Activated T-helper 9 cell treated with anti-CD3 and anti-CD28 coated beads, Interleukin-2, amount 50 U/mL, for 16 hours (primary cell): ENCODE measurements around the gene NAT9.
A peak's percentile ranks its signal among the peaks of the same experiment; 100 is the strongest.

Source experiments
- DNase-seq: peaks from one replicate; pipeline ENCODE4 v3.0.0-alpha.2; 2020; ENCODE audit warnings: low read depth

Gene NAT9, protein sequence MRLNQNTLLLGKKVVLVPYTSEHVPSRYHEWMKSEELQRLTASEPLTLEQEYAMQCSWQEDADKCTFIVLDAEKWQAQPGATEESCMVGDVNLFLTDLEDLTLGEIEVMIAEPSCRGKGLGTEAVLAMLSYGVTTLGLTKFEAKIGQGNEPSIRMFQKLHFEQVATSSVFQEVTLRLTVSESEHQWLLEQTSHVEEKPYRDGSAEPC

DNA sequence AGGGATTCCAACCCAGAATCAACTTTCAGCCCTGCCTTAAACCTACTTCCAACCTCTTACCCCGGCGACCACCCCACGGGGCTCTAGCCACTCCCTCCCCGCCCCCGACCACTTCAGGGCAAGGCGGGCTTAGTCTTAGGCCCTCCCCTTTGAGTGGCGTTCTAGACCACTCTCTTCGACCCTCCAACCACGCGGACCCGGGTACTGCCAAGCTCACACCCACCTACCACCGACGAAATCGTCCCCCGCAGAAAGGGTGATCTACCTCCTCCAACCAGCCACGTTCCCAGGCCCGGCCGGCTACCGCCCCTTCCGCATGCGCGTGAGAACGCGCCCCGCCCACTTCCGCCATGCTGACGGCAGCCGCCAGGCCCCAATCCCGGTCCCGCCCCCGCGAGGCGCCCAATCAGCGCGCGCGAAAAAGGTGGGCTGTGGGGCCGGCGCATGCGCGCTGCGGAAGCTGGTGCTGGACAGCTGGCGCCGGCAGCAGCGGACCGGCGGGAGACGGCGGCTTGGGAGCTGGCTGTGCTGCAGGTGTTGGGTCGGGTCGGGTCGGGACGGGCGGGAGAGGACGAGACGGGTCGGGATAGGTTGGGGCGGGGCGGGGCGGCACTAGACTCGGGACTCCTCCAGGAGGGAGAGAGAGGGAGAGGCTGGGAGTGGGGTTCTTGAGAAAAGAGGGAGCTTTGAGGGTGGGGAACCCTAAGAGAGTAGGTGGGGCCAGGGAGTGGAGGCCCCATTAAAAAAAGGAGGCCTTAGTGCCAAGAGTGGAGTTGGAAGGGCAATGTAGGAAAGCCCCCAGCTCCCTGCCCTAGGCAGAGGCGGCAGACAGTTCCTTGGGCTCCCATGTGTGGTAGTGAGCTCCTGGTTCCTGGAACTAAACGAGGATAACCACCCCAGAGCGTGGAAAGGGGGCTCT is at the start of gene NAT9:
TSS of gene NAT9 (minus strand) at position 302 of the 919 bp plus-strand sequence. CDS start 647 bp downstream, outside the sequence.
- DNase-seq: peak; percentile 99

DNA sequence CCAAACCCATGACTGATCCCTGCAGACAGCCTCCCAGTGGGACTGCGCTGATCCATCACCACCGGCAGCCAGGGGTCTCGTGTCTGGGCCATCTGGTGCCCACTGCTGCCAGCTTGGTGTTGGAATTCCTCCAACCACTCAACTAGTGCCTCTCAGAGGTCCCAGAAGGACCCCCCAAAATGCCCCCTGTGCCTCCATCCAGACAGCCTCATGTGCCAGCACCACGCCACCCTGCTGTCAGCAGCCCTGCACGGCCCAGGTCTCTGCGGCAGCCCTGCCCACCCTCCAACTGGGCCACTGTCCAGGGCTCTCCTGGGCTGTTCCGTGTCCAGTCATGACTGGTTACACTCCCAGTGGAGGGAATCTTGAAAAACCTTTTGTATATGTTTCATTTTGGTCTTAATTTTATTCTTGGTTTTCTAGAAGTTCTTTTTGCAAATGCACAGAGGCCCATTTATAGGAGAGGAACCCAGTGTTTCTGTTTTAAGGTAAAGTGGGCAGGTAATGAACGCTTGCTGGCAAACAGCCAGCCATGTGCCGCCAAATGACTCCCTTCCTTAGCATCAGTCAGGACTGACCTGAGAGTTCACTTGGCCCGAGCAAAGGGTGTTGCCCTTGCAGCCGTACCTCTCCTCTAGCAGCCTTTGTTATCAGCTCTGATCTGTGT is 48.9 kb upstream of the NAT9 start:
- no peak for DNase-seq

DNA sequence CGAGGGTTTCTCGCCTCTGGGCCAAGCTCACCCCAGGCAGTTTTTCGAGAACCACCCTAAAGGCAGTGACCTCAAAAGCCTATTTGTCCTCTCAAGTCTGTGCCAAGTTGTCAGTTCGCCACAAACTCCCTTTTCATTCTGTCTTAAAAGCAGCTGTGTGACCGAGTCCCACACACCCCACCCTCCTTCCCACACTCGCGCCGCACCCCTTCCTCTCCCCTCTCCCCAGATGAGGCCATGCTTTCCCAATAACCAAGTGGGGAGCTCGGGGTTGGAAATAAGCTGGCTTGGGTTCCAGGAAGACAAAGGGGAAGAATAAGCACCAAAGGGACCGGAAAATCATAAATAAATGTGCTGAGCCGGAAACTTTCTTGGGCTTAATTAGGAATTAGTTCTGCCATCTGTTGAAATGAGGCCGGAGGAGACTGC is 46.8 kb upstream of the NAT9 start:
- DNase-seq: no peak

DNA sequence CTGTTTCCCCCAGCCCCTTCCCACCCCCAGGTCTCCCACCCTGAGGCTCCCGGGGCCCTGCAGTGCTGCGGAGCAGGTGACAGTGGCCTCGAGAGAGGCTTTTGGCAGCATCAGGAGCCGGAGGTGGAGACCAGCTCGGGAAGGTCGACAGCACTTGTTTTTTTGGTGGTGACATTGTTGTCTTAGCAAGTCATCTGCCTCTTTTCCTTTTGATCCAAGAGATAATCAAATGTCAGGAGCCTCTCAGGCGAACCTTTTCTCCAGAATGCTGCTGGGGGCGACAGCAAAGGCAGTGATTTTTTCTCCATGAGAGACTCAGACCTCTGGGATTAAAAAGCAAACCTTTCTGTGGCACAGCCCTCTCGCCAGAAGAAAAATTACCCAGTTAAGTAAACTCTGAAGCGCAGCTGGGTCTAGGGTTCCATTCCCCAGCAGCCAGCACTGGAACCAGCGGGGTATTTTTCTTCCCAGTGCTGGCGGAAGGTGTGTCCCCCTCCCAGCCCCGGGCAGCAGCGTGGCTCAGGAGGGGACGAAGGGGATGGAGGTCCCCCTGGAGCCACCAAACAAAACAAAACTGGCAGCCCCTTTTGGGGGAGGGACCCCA is 46.3 kb upstream of the NAT9 start:
- no peak for DNase-seq

DNA sequence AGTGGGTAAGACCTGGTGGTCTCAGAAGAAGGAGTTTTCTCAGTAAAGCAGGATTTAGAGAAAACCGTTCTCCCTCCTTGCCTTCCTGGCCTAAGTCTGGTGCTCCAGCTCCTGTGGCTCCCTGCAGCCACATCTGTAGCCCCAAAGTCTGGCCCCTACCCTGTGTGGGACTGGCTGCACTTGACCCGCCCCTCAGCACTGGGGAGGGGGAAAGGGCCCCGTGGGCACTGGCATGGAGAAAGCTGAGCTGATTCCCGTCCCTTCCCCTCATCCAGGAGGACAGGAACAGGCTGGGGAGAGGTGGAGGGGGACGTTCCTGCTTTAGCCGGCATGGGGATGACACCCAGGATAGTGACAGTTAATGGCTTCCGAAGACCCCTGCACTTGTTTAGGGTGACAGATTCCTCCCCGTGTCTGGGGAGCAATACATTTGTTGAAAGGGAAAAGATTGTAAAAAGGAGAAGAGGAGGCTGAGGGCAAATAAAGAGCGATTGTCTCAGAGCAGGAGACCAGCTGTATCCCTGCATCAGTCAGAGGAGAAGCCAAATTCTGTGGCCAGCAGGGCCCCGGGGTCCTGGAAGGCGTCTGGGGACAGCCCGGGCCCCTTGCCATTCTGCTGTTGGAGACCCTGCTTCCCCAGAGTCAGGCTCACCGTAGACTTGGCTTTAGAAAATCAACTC is 45.6 kb upstream of the NAT9 start:
- no peak for DNase-seq

DNA sequence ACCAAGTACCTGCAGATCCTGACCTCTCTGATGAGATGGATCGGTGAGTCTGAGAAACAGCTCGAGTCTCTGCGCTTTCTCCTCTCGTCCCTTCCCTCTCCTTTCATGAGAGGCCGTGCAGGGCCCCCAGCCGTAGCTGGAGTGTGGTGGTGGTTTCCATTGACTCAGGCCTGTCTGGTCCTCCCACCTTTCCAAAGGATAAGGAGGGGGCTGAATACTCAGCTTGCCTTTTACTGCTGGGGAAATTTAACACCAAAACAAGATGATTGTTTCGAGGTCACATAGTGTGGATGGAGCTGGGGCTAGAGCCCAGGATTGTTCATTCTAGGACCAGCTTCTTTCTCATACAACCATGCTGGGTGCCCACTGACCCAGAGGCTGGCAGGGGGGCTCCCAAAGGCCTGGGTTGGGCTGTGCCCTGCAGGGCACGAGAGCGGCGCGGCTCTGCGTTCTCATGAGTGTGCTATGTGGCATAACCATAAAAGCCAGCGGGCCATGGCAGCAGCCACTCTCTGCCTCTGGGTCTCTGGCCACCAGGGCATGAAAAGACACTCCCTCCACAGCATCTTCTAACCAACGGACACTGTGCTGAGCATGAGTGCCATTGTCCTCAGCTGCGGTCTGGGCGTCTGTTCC is 43.8 kb upstream of the NAT9 start:
- no peak for DNase-seq

DNA sequence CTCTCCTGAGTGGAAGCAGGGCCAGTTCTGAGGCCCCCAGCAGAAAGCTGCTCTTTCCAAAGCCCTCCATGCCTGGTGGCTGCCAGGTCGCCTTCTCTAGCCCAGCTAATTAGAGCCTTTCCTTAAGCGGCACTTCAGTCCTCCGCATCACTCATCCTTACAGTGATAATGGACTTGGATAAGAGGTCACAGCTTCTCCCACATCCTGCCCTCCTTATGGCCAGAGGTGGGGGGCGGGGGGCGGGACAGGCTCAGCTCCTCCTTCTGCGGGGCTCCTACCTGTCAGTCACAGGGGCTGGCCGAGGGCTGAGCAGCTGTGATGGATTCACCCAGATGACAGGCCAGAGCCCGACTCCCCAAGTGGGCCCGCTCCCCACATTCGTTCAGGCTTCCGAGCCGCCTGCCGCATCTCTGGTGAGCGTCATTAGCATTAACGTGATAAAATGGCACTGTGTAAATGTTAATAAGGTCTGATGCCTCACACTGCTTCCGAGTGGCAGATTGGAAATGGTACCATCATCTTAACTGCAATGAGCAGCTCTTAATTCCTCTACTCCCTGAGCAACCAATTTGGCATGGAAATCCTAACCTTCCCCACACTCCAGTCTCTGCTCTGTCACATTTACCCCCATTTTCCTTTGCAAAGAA is 42.3 kb upstream of the NAT9 start:
- DNase-seq: no peak

DNA sequence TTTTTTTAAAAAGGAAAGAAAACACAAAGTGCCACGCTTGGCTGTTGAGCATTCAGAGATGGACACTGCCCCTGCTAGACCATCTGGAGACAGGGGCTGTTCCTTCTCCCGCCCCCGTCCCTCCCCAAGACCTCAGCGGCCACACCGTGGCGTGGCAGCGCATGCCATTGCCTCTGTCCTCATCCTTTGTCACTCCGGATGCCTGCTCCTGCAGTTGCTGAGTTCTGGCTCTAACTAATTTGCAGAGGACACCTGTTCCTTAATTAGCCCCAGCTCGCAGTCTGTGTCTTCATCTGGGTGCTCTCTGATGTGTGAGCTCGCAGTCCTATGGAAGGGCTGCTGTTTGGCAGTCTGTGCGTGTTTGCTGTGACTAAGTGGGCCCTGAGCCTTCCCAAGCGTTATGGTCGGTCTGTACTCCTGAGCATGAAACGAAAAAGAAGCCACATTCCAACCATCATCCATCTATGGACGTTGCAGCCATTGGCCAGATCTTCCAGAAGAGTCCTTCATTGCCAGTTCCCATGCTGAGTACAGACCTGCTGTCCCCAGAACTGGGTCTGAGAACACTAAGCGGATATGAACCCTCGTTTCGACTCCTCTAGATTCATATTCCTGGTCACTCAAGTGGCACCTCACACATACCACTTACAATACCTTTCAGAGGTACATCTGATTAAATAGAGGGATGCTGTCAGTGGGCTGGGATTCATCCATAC is 40.9 kb upstream of the NAT9 start:
- no peak for DNase-seq

DNA sequence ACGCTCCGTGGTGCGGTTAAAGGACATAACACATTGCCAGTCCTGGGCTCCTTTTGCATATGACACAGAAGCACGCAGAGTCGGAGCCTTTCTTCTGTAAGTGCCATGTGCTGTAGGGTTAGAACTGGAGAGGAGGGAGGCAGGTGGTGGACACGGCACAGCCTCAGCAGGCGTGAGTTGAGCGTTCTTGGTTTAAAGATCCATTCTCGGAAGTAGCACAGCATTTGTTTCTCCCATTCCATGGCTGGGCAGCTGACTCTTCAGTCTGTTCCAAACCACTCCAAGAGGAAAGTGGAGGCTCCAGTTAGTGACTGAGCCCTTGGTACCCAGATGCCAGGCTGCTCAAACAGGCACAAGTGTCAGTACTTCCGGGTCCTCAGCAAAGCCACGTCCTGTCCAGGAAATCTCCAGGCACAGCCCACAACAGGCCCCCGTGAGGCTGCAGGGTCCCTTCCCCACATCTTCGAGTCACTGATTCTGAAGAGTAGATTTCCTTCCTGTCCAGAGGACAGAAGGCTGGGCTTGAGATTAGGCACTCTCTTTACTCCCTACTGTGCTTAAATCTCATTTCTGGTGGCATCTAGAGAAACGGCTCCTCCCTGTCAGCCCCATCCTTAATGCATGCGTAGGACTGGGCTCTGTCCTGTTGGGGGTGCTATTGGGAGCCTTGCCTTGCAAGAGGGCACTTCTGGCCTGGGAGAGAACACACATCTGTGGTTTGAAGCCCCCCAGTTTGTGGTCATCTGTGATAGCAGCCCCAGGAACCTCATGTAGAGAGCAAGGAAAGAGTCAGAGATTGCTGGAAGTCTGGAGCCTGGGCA is 39.6 kb upstream of the NAT9 start:
- no peak for DNase-seq

DNA sequence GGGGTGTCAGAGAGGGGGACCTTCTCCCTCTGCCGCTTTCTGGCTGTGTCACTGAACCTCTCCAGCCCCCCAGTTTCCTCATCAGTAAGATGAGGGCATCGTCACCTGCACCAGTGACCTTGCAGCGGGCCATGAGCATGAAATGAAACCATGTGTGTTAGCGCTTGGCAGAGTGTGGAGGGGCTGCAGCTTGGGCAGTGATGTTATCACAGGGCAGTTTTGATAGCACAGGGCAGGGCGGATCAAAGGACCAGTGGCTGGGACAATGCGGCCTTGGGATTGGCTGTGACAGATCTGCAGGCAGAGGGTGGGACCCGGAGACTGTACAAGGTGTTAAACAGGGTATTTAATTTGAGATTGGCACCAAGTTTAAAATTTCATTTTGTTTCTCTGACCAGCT is 38.9 kb upstream of the NAT9 start:
- no peak for DNase-seq

DNA sequence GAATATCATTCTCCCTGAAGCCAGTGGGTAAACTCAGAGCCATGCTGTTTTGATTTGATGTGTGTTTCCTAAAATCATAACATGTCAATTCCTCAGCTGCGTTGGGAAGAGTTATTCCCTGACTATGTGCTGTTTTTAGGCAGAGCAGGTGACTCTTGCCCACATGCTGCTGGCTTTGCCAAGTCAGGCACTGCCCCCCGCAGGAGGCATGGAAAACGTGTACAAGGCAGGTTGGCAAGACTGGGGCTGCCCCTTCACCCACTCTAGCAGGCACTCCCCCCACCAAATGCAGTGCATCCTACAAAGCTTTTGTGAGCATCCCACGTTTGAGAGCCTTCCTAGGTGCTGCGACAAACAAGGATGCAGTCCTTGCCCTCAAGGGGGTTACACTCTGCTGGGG is 38.3 kb upstream of the NAT9 start:
- no peak for DNase-seq

DNA sequence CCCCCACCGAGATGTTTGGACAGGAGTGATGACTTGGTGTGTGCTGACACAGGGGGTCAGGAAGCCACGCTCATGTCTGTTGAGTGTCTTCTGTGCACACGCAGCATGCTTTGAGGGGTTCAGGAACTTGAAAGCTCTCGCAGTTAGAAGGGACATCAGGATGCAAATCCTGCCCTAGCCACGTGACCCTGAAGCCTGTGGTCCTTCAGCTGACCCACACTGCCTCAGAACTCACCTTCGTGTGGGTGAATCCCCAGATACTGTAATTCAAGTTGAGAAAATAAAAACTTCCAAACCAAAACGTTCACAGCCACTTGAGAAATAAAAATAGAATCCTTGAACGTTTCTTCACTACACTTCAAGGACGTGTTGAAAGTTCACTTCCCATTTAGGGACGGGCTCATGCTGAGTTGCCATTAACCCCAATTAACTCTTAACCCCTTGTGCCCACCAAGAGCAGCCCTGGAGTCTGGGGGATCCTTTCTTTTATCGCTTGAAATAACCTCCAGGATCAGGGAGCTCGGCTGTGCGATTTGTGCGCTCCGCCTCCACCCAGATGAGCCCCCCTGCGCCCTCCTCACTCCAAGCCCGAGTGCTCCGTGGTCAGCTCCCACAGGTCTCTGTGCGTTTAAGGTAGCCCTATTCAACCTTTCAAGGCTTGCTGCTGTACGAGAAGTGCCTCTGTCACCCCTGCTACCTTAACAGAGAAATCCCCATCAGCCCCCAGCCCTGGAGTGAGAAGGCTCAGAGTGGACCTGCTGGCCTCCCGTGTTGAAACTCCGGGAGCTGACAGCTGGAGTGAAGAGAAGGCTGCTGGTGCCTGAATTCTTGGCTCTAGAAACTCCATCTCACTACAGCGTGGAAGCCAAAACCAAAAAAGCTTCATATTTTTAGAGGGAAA is 36.2 kb upstream of the NAT9 start:
- no peak for DNase-seq

DNA sequence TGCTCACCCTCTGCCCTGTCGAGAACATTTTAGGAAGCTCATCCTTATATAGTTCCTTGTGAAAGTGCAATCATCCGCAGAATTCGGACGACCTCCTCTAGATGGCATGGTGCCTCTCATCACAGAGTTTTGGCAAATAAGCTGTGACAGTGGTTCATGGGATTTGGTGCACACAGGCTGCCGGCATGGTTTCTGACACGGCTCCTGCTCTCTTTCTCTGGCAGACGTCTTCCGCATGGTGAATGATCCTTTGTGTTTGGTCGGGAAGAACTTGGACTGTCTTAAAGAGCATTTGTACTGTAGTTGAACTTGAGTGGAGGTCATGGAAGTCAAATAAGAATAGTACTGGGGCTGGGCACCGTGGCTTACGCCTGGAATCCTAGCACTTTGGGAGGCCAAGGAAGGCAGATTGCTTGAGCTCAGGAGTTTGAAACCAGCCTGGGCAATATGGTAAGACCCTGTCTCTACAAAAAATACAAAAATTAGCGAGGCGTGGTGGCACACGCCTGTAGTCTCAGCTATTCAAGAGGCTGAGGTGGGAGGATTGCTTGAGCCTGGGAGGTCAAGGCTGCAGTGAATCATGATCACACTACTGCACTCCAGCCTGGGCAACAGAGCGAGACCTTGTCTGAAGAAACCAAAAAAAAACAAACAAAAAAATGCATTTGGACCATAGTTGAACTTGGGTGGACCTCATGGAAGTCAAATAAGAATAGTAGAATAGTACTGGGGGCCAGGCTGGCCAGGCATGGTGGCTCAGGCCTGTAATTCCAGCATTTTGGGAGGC is 34.7 kb upstream of the NAT9 start:
- DNase-seq: no peak

DNA sequence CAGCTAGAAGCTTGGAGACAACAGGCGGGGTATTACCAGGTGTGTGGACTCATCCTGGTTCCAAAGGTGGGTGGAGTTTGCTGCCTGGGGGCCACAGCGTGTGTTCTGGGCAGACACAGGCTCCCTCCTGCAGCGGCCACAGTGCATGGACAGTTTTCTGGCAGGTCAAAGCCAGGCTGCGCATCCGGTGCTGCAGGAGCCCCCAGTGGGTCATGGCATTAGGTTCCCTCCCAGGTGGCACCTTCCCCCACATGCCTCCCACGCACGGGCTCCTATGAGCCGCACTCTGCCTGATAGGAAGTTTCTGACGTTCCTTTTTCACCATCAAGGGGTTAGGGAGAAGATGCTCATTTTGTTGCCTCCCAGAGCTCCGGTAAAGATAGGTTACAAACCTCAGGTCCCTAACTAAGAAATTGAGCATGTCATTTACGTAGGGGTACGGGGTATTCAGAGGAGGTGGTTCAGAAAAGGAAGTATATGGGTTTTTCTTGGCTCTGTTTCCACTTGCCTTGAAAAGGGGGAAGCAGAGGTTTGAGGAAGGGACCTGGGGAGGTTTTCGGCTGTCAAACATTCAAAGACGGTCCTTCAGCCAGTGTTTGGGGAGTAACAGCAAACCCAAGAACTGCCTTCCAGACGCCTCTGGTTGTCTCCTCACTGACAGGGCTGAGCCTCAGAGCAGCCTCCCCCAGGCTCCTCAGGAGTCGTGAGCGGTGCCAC is 32.7 kb upstream of the NAT9 start:
- DNase-seq: no peak

DNA sequence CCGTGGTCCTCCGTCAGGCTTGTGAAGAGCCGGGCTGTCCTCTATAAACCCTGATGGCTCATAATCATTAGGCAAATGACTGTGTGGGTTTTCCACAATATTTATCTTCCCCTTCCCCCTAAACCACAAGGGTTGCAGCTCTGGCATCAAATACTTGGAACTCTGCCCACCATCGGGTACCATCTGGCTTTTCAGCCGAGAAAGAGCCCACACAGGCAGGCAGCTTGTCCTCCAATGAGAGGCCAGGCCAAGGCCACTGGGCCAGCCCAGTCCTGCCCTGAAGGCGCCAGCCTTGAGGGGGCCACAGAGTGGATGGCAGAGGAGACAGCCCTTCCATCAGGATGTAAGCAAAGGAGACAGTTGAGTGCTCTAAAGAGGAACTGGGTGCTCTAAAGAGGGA is 31.8 kb upstream of the NAT9 start:
- no peak for DNase-seq

DNA sequence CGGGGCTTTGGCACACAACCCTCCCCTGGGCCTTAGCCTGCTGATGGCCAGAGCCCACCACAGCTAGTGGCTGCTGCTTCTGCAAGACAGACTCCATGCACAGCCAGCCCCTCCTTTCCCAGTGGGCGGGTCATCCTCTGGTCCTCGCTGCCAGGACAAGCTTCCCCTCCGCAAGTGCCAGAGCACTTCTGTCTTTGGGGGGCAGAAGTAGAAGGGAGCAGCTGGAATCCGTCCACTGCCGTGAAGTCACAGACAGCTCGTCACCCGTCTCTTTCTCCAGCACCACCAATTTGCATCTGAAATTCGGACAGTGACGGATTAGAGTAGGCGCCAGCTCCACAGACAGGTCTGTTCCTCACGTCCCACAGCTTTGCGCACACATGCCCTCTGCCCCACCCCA is 31.3 kb upstream of the NAT9 start:
- DNase-seq: no peak

DNA sequence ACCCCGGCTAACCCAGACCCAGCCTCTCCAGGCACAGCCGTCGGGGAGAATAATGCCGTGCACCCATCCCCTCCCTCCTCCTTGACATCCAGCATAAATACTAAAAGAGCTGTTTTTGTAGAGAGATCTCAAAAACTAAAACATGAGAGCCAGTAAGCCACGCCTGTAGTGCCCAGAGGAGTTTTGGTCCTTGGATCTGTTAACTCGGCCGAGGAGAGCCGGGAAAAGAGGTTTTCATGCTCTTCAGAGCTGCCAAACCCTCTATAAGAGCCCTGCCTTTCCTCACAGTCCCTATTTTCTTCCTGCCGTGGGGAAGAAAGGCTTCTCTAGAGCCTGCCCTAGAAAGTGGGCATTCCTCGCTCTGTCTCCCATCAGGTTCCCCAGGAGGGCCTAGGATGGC is 30.2 kb upstream of the NAT9 start:
- no peak for DNase-seq
